Tibial nerve (tissue), 4 donors: ENCODE results near the gene PRG2. TPM values are rescaled to one million over a fixed set of nuclear protein-coding genes. Genes with fewer than 3 reads are reported as not detected.

ENCODE experiments used
- DNase-seq, 2 donors: peaks; one replicate each; pipeline ENCODE4 v3.0.0-alpha.2; 2019; ENCODE audit warnings: low spot score in 2 of 2
- H3K27ac ChIP-seq, 4 donors: fragments of 200-600 bp; sonication (generic) in 3 of 4; one replicate each; pipeline ENCODE4 v1.5.1; 2017 to 2019; ENCODE audit warnings: mild to moderate bottlenecking in 1 of 4
- H3K27me3 ChIP-seq, 2 donors: fragments of 200-600 bp; sonication (generic) in 1 of 2; one replicate each; pipeline versions ENCODE4 v1.5.1 to v1.6.0; 2017 to 2019
- H3K36me3 ChIP-seq, 3 donors: fragments of 200-600 bp; sonication (generic); one replicate each; pipeline ENCODE4 v1.5.1; 2018 to 2019
- H3K4me1 ChIP-seq, 4 donors: fragments of 200-600 bp; sonication (generic) in 3 of 4; one replicate each; pipeline ENCODE4 v1.5.1; 2017 to 2019
- H3K4me3 ChIP-seq, 4 donors: fragments of 200-600 bp; sonication (generic) in 3 of 4; one replicate each; pipeline ENCODE4 v1.5.1; 2017 to 2019; ENCODE audit warnings: mild to moderate bottlenecking in 1 of 4, moderate library complexity in 1 of 4
- H3K9me3 ChIP-seq, 4 donors: fragments of 200-600 bp; sonication (generic) in 3 of 4; one replicate each; pipeline ENCODE4 v1.5.1; 2017 to 2019
- CTCF ChIP-seq, 5 experiments: fragments of 200-600 bp in 3 of 5; fragments of 450-650 bp in 2 of 5; sonication (generic) in 3 of 5; IDR thresholded peaks; one replicate each; pipeline ENCODE4 v1.5.1; 2016 to 2019; ENCODE audit warnings: antibody characterized with exemption in 5 of 5, mild to moderate bottlenecking in 3 of 5, moderate library complexity in 2 of 5
- EP300 ChIP-seq, 2 donors: sonication (generic); formaldehyde crosslinking; IDR thresholded peaks; one replicate each; pipeline ENCODE4 v1.6.1; 2017; ENCODE audit warnings: antibody characterized with exemption in 2 of 2, mild to moderate bottlenecking in 1 of 2
- POLR2A ChIP-seq, 2 donors: fragments of 450-650 bp; IDR thresholded peaks; one replicate each; pipeline ENCODE4 v1.6.1; 2017; ENCODE audit warnings: antibody characterized with exemption in 2 of 2, mild to moderate bottlenecking in 2 of 2, moderate library complexity in 2 of 2
- WGBS, 2 donors: methylation state at CpG; one replicate each; pipeline ENCODE4 v1.1.5; 2018; 5-methylcytosine and 5-hydroxymethylcytosine counted together
- total RNA-seq, 4 donors: library from RNA; depleted of rRNA; stranded (reverse); fragments of >200 nt; gene quantifications; one replicate each; pipeline ENCODE4 v1.1.0, GENCODE V29; 2016

Gene PRG2
- total RNA-seq, 4 donors from 2014 or later: 0.39 TPM; not detected in 3

- Histone ChIP-seq H3K27me3 (no peaks in the 10 kb centered on the region), H3K27ac (no peak overlapping the region), H3K4me1 (no peaks in the 10 kb centered on the region), H3K36me3 (no peaks in the 10 kb centered on the region), H3K9me3 (peaks cover 0 to 3% (median 0%) of the 10 kb centered on the region in 4 donors), H3K4me3 (no peak overlapping the region)
- no peak for DNase-seq
- 55 to 63% methylated on average over 25 to 26 of the region's 26 CpGs for WGBS, 2 donors
- TF ChIP-seq EP300 (IDR thresholded peaks at IDR 0.05) (no peak), CTCF (IDR thresholded peaks at IDR 0.05) (no peak), POLR2A (IDR thresholded peaks at IDR 0.05) (no peak)
These were observed 14.1 kb downstream of the PRG2 start for GRCh38 chr11:57376095-57377090.

GRCh38 chr11:57375490-57375889, 15.0 kb downstream of the PRG2 start:
- TF ChIP-seq POLR2A (IDR thresholded peaks at IDR 0.05): no peak
- TF ChIP-seq EP300 (IDR thresholded peaks at IDR 0.05): no peak
- no peak for TF ChIP-seq CTCF (IDR thresholded peaks at IDR 0.05)
- Histone ChIP-seq H3K4me1 (no peaks in the 10 kb centered on the region), H3K4me3 (no peak overlapping the region), H3K27ac (no peak overlapping the region), H3K36me3 (no peaks in the 10 kb centered on the region), H3K9me3 (peaks cover 0 to 3% (median 0%) of the 10 kb centered on the region in 4 donors), H3K27me3 (no peaks in the 10 kb centered on the region)
- WGBS, 2 donors: 56 to 75% methylated on average over 2 of the region's 2 CpGs
- no peak for DNase-seq

GRCh38 chr11:57374966-57375365, 15.5 kb downstream of the PRG2 start:
- no peak for DNase-seq
- no peak for TF ChIP-seq EP300 (IDR thresholded peaks at IDR 0.05)
- no peak for TF ChIP-seq POLR2A (IDR thresholded peaks at IDR 0.05)
- TF ChIP-seq CTCF (IDR thresholded peaks at IDR 0.05): no peak
- WGBS, 2 donors: 92 to 97% methylated on average over 3 of the region's 3 CpGs

GRCh38 chr11:57373146-57373545, 17.3 kb downstream of the PRG2 start:
- no peak overlapping the region for H3K27ac ChIP-seq
- no peaks in the 10 kb centered on the region for H3K36me3 ChIP-seq
- H3K27me3 ChIP-seq: no peaks in the 10 kb centered on the region
- H3K4me3 ChIP-seq: no peak overlapping the region
- no peak for DNase-seq
- H3K4me1 ChIP-seq: no peaks in the 10 kb centered on the region
- 17 to 32% methylated on average over 3 of the region's 3 CpGs for WGBS, 2 donors
- TF ChIP-seq CTCF (IDR thresholded peaks at IDR 0.05): no peak
- TF ChIP-seq POLR2A (IDR thresholded peaks at IDR 0.05): no peak
- TF ChIP-seq EP300 (IDR thresholded peaks at IDR 0.05): no peak
- peaks cover 0 to 3% (median 0%) of the 10 kb centered on the region in 4 donors for H3K9me3 ChIP-seq

More at GRCh38 chr11:57374966-57375365, 15.5 kb downstream of the PRG2 start:
- Histone ChIP-seq H3K36me3 (no peaks in the 10 kb centered on the region), H3K4me3 (no peak overlapping the region), H3K27ac (no peak overlapping the region), H3K9me3 (peaks cover 0 to 3% (median 0%) of the 10 kb centered on the region in 4 donors), H3K27me3 (no peaks in the 10 kb centered on the region), H3K4me1 (no peaks in the 10 kb centered on the region)

- Histone ChIP-seq H3K4me3 (no peak overlapping the region), H3K27me3 (no peaks in the 10 kb centered on the region), H3K27ac (no peak overlapping the region), H3K9me3 (peaks cover 0 to 3% (median 0%) of the 10 kb centered on the region in 4 donors), H3K4me1 (no peaks in the 10 kb centered on the region), H3K36me3 (no peaks in the 10 kb centered on the region)
- DNase-seq: no peak
- TF ChIP-seq EP300 (IDR thresholded peaks at IDR 0.05): no peak
- no peak for TF ChIP-seq POLR2A (IDR thresholded peaks at IDR 0.05)
- no peak for TF ChIP-seq CTCF (IDR thresholded peaks at IDR 0.05)
These were observed 19.5 kb downstream of the PRG2 start for GRCh38 chr11:57370941-57371340.
